GM12891 (cell line): Measurements from ENCODE around the gene GJA5.

ENCODE experiments used
- POLR2A ChIP-seq: IDR thresholded peaks from 2 replicates; pipeline ENCODE4 v1.6.1; 2011; ENCODE audit warnings: low read depth, low read length, control low read depth
- POLR2AphosphoS5 ChIP-seq: IDR thresholded peaks from 2 replicates; pipeline ENCODE4 v1.6.1; 2011; ENCODE audit warnings: low read depth, low read length, control low read depth
- POU2F2 ChIP-seq: IDR thresholded peaks from 2 replicates; pipeline ENCODE4 v1.6.1; 2011; ENCODE audit warnings: low read depth, mild to moderate bottlenecking, control low read depth, low read length, moderate library complexity
- SPI1 ChIP-seq: IDR thresholded peaks from 2 replicates; pipeline ENCODE4 v1.6.1; 2011; ENCODE audit warnings: low read depth, low read length, control low read depth
- TAF1 ChIP-seq: IDR thresholded peaks from 2 replicates; pipeline ENCODE4 v1.6.1; 2011; ENCODE audit warnings: low read depth, low read length, control low read depth

- TF ChIP-seq SPI1 = no peak
- TF ChIP-seq TAF1 = no peak
- TF ChIP-seq POLR2AphosphoS5 = no peak
- TF ChIP-seq POLR2A = no peak
- no peak for TF ChIP-seq POU2F2
Measured at GRCh38 chr1:147760481-147761260, at the start of gene GJA5.
